Activated CD8-positive, alpha-beta memory T cell treated with anti-CD3 and anti-CD28 coated beads for 24 hours (primary cell): ENCODE data around the gene NHERF1.

Source experiments
- DNase-seq: peaks from one replicate; pipeline ENCODE4 v3.0.0-alpha.2; 2020

The NHERF1 gene

DNA sequence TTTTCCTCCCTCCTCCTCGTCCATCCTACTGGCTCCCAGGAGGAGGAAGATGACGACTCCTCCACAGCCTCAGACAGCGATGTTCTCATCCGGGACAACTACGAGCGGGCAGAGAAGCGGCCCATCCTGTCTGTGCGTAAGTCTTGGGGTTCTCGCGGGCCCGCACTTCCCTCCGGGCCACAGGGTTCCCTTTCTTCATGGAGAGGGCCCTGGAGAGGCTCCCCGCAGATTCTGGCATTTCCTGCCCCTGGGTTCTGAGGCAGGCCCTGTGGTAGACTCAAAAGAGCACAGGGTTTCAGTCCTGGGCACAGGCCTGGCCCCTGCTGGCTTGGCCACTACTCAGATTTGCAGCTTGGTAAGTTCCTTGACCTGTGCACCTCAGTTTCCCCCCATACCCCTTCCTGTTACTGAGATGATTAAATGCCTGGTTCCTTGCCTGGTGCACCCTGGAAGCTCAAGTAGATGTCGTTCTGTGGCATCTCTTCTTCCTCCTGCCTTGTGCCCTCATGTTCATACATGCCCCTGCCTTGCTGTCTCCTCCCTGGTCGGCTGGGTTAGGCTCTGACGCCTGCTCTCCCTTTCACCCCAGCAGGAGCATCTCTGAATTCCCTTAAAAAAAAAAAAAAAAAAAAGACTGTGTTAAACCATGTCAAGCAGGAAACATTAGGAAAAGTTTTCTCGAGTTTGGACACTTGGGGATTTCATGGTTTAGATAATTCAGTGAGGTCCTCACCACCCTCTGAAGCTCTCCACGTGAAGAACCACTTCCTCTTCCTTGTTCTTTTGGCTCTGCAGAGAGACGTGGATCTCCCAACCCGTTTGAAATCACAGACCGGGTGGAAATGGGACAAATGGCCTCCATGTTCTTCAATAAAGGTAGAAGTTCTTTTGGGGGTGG is 42.0 kb downstream of the NHERF1 start:
- DNase-seq: no peak

DNA sequence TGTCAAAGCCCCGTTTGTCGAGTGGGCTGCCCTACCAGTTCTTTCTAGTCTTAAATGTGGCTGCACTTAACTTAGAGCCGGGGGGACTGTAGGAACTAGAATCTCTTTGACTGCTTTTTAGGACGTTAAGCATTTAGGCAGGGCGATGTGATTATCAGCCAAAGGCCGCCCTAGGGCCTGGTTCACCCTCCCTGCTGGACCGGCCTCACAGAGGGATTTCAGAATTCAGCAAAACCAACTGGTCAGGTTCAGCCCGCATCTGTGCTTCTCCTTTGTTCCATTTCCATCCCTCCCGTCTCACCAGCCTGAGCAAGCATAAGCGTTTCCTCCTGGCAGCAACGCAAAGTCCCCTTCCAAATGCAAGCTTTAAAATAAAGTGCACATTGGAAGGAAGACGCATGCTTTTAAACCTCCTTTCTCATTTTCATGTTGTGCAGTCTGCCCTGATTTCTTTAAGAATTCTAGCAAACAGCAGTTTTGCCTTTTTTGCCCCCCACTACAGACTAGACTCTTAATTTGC is 44.2 kb downstream of the NHERF1 start:
- no peak for DNase-seq

DNA sequence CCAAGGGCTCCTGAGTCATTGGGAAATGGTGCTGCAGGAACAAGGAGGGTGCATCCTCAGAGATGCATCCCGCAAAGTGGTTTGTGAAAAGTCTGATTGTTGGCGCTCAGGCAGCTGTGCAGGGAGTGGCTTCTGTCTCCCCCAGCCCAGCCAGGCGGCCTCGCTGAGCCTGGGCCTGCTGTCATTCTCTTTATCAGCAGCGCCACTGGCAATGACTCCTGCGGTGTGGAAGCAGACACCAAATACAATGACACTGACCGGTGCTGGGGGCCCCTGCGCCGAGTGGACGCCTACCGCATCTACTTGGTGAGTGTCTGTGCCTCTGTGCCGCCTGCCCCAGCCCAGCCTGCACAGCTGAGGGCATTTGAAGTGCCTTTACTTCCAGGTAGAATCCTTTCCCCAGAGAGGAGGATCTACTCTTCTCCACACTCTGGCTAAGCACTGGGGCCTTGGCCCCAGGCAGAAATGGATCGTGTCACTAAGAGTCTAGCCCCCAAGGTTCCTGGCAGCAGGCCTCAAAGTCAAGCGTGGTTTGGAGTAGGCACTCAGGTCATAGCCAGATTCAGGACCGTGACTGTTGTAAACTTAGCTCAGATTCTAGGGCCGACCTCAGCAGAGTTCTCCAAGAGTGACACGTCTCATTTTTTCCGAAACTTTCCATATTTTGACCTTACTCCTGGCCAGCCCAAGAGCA is 47.0 kb downstream of the NHERF1 start:
- no peak for DNase-seq

DNA sequence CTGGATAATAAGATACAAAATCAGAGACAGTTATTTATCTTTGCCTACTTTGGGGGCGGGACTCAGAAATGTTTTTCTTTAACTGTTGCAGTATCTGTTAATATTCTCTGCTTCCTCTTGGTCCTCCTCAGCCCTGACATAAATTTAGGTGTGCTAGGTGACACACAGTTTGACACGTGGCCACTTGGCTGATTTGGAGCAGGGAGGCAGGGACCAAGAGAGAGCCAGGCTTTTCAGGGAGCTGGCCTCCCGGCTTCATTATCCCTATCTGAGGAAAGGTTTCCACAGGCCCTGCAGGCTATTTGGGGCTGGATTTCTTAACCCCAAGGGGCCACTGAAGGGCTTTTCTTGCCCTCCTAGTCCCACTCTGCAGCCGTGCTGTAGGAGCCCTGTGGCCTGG is 47.8 kb downstream of the NHERF1 start:
- no peak for DNase-seq

DNA sequence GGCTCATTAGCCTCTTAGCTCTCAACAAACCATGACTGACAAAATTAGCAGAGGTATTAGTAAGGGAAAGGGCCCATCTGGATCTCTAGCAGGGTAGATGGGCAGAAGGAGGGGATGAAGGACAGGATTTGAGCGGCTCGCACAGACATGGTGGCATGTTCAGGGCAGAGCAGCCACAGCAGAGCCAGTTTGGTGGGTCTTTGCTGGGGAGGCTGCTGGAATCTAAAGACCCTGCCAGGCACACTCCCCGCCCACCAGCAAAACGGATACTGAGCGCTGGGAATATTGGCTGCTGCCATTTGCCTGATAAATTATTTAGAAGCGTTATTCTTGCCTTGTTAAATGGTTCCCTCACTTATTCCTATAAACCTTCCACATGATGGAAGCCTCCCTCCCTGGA is 48.4 kb downstream of the NHERF1 start:
- DNase-seq: no peak

DNA sequence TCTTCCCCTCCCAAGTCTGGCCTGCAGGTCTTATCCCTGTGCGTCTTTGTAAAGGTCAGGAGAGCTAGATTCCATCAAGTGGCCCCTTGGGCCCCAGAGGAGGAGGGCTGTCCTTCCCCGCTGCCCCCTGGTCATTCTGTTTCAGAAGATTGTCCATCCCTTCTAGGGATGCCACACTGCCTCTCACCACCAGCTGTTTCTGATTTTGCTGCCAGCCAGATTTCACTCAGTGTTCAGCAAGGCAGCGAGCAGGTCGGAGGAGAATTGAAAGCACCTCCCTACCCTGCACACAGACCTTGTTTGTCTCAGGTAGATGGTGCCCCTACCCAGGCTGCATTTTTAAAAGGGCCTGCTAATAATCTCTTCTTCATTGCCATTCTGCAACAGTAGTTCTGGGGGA is 49.4 kb downstream of the NHERF1 start:
- DNase-seq: no peak

DNA sequence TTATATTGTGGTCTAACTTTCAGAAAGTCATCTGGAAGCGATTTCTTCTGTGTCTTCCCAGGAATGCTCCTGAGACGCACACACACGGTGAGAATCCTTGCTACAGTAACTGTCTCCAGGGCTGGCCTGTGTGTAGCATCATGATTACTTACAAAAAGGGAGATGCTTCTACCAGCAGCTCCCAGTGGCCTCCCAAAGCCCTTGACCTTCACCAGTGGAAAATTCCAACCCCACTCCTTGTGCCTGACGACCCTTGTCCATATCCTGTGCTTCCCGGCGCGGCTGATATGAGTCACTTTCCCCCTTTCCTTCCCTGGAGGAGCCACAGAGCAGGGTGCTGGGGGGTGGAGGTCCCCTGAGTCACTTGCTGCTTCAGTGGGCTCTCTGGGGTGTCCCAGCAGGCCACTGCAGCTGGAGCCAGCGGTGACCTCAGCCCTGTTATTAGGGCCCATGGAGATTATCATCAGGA is 49.8 kb downstream of the NHERF1 start:
- DNase-seq: no peak

DNA sequence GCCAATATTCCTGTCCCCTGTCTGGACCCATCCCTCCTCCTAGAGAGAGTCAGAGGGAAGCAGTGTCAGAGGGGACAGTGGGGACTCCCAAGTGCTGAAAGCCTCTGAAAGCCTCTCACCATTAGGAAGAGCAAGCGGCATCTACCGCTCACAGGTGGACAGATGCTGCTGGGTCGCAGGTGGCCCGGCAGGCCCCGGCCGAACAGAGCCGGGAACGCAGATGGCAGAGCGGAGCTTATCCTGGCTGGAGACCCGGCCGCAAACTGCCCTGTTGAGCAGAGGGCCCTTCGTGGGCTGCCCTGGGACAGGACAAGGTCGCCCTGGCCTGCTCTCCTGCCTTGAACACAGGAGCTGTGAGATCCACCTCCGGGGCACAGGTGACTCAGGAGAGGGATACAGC is 50.7 kb downstream of the NHERF1 start:
- DNase-seq: no peak

DNA sequence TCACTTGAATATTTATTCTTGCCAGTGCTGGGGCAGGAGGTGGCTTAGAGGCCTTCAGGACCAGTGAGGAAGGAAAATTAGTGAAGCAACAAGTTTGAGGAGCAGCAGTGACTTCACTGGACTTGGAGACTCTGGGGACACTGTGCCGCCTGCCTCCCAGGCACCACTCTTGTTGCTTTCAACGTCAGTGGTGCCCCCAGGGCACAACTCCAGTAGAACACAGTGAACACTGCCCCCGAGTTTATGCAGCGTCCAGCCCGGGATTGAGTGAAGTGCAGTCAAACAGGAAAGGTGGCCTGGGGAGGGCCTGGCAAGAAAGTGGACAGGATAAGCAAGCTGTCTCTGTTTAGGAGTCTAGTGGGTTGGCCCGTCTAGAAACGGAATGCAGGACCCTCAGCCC is 52.1 kb downstream of the NHERF1 start:
- no peak for DNase-seq

DNA sequence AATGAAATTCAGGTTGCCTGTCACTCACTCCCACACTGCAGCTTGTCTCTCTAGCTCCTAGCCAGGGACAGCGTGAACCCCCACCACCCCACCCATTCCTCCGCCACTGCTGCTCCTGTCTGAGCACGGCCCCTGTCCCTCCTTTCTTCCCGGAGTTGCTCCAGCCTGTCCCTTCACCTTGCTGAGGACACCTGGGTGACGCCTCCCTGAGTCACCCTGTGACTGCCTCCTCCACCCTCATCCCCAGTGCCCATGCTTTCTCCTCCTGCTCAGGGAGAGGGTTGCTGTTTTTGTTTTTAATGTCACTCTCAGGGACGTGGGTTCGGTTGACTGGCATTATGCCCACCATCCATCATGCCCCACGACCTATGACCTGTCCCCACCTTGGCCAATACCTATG is 53.5 kb downstream of the NHERF1 start:
- no peak for DNase-seq

DNA sequence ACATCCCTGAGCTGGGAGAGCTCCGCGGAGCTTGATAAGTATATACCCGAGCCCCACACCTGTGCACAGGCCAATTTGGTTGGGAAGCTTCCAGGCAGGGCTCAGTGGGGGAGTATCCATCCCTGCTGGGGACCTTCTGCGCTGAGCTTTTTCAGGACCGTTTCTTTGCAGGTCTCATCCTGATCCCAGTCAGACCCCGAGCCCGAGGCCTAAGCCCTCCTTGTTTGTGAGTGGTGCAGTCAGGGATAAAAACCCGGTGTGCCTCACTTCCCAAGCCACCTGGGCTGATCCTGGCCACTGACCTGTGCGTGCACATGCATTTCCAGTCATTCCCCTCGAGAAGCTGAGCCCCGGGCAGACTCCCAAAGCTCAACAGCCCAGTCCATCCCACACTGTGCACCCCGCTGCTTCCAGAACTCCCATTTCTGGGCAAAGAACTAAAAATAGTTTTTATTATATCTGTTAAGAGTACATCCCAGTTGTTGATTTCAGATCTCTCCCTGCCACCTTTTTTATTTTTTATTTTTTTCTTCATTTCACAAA is 55.0 kb downstream of the NHERF1 start:
- DNase-seq: no peak

DNA sequence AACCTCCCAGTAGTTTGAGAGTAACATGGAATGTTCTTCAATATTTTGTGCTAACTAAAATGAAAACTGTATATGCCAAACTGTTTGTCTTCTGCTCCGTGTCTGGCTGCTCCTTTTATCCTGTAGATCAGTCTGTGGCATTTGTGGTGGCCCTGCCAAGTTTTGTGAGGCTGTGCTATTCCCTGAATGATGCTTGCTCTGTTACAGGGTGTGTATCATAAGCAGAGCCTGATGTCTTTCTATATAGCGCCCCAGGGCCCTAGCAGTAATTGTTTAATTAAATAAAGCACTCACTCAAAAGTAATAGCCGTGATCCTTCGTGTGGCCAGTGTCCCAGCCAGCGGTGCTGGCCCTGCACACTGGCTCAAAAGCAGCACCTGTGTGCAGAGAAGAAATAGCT is 55.5 kb downstream of the NHERF1 start:
- no peak for DNase-seq

DNA sequence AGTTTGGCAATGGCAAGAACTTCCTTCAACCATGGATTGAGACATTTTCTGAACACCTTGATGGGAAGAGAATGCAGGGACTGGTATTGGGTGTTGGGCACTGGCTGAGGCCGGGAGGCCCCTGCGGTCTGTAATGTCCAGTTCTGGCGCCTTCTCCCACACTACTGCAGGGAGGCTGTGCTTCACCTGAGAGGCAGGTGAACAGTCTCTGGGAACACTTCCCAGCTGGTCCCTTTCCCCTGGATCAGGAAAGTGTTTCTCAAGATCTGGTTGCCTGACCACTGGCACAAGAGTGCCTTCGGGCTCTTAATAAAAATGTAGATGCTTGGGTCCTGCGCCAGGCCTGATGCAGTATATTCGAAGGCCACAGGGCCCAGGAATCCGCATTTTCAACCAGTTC is 56.3 kb downstream of the NHERF1 start:
- DNase-seq: no peak

DNA sequence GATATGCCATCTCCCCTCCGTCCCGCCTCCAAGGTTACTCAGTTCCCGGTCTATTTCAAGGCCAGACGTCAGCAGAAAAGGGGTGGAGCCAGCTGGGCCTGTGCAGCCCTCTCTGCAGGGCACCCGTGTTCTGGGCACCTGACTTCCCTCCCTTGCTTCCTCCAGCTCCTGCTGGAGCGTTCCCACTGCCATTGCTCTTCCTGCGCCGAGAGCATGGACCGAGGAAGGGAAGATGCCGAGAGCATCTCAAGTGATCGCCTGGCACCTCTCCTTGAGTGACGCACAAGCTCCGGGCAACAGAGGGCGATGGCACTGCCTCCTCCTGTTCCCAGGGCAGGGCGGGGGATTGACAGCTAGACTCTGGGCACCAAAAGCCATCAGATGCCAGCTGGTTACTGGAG is 57.2 kb downstream of the NHERF1 start:
- no peak for DNase-seq

DNA sequence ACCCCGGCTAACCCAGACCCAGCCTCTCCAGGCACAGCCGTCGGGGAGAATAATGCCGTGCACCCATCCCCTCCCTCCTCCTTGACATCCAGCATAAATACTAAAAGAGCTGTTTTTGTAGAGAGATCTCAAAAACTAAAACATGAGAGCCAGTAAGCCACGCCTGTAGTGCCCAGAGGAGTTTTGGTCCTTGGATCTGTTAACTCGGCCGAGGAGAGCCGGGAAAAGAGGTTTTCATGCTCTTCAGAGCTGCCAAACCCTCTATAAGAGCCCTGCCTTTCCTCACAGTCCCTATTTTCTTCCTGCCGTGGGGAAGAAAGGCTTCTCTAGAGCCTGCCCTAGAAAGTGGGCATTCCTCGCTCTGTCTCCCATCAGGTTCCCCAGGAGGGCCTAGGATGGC is 57.9 kb downstream of the NHERF1 start:
- no peak for DNase-seq

DNA sequence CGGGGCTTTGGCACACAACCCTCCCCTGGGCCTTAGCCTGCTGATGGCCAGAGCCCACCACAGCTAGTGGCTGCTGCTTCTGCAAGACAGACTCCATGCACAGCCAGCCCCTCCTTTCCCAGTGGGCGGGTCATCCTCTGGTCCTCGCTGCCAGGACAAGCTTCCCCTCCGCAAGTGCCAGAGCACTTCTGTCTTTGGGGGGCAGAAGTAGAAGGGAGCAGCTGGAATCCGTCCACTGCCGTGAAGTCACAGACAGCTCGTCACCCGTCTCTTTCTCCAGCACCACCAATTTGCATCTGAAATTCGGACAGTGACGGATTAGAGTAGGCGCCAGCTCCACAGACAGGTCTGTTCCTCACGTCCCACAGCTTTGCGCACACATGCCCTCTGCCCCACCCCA is 59.0 kb downstream of the NHERF1 start:
- no peak for DNase-seq

DNA sequence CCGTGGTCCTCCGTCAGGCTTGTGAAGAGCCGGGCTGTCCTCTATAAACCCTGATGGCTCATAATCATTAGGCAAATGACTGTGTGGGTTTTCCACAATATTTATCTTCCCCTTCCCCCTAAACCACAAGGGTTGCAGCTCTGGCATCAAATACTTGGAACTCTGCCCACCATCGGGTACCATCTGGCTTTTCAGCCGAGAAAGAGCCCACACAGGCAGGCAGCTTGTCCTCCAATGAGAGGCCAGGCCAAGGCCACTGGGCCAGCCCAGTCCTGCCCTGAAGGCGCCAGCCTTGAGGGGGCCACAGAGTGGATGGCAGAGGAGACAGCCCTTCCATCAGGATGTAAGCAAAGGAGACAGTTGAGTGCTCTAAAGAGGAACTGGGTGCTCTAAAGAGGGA is 59.5 kb downstream of the NHERF1 start:
- no peak for DNase-seq

DNA sequence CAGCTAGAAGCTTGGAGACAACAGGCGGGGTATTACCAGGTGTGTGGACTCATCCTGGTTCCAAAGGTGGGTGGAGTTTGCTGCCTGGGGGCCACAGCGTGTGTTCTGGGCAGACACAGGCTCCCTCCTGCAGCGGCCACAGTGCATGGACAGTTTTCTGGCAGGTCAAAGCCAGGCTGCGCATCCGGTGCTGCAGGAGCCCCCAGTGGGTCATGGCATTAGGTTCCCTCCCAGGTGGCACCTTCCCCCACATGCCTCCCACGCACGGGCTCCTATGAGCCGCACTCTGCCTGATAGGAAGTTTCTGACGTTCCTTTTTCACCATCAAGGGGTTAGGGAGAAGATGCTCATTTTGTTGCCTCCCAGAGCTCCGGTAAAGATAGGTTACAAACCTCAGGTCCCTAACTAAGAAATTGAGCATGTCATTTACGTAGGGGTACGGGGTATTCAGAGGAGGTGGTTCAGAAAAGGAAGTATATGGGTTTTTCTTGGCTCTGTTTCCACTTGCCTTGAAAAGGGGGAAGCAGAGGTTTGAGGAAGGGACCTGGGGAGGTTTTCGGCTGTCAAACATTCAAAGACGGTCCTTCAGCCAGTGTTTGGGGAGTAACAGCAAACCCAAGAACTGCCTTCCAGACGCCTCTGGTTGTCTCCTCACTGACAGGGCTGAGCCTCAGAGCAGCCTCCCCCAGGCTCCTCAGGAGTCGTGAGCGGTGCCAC is 60.4 kb downstream of the NHERF1 start:
- DNase-seq: no peak

DNA sequence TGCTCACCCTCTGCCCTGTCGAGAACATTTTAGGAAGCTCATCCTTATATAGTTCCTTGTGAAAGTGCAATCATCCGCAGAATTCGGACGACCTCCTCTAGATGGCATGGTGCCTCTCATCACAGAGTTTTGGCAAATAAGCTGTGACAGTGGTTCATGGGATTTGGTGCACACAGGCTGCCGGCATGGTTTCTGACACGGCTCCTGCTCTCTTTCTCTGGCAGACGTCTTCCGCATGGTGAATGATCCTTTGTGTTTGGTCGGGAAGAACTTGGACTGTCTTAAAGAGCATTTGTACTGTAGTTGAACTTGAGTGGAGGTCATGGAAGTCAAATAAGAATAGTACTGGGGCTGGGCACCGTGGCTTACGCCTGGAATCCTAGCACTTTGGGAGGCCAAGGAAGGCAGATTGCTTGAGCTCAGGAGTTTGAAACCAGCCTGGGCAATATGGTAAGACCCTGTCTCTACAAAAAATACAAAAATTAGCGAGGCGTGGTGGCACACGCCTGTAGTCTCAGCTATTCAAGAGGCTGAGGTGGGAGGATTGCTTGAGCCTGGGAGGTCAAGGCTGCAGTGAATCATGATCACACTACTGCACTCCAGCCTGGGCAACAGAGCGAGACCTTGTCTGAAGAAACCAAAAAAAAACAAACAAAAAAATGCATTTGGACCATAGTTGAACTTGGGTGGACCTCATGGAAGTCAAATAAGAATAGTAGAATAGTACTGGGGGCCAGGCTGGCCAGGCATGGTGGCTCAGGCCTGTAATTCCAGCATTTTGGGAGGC is 62.5 kb downstream of the NHERF1 start:
- no peak for DNase-seq

DNA sequence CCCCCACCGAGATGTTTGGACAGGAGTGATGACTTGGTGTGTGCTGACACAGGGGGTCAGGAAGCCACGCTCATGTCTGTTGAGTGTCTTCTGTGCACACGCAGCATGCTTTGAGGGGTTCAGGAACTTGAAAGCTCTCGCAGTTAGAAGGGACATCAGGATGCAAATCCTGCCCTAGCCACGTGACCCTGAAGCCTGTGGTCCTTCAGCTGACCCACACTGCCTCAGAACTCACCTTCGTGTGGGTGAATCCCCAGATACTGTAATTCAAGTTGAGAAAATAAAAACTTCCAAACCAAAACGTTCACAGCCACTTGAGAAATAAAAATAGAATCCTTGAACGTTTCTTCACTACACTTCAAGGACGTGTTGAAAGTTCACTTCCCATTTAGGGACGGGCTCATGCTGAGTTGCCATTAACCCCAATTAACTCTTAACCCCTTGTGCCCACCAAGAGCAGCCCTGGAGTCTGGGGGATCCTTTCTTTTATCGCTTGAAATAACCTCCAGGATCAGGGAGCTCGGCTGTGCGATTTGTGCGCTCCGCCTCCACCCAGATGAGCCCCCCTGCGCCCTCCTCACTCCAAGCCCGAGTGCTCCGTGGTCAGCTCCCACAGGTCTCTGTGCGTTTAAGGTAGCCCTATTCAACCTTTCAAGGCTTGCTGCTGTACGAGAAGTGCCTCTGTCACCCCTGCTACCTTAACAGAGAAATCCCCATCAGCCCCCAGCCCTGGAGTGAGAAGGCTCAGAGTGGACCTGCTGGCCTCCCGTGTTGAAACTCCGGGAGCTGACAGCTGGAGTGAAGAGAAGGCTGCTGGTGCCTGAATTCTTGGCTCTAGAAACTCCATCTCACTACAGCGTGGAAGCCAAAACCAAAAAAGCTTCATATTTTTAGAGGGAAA is 63.9 kb downstream of the NHERF1 start:
- DNase-seq: no peak

DNA sequence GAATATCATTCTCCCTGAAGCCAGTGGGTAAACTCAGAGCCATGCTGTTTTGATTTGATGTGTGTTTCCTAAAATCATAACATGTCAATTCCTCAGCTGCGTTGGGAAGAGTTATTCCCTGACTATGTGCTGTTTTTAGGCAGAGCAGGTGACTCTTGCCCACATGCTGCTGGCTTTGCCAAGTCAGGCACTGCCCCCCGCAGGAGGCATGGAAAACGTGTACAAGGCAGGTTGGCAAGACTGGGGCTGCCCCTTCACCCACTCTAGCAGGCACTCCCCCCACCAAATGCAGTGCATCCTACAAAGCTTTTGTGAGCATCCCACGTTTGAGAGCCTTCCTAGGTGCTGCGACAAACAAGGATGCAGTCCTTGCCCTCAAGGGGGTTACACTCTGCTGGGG is 66.0 kb downstream of the NHERF1 start:
- no peak for DNase-seq
